ENCODE data around the gene TRIM24. TPM values are rescaled to one million over a fixed set of nuclear protein-coding genes. Genes with fewer than 3 reads are reported as not detected.
"Not testable (repeated sequence)": the region's sequence is repeated elsewhere in the genome, so short reads cannot be mapped to it uniquely, and the experiment has no call there.

TRIM24 gene
- total RNA-seq, 1 experiment from 2014 or later: 28.4 TPM

DNA sequence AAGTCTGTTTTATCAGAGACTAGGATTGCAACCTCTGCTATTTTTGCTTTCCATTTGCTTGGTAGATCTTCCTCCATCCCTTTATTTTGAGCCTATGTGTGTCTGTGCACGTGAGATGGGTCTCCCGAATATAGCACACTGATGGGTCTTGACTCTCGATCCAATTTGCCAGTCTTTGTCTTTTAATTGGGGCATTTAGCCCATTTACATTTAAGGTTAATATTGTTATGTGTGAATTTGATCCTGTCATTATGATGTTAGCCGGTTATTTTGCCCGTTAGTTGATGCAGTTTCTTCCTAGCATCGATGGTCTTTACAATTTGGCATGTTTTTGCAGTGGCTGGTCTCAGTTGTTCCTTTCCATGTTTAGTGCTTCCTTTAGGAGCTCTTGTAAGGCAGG lies 29.1 kb downstream of the TRIM24 start:
- H3K27ac ChIP-seq (ENCODE audit: low read length); H3K4me1 ChIP-seq (ENCODE audit: control insufficient read depth, insufficient read depth, low read length); POLR2A ChIA-PET; DNase-seq (ENCODE audit: low read depth, low spot score); H3K4me3 ChIP-seq (ENCODE audit: low read depth in 2 of 2, low read length in 2 of 2); in situ Hi-C loops (cut with HindIII; ENCODE audit: low pct_unique_long_range_greater_than_20kb, low sequenced_read_pairs); CTCF ChIA-PET; H3K36me3 ChIP-seq (ENCODE audit: control insufficient read depth, insufficient read depth, low read length); BruUV-seq (replicated peaks); H3K9me3 ChIP-seq (ENCODE audit: control insufficient read depth, insufficient read depth, low read depth, low read length); intact Hi-C loops (cut with micrococcal nuclease; ENCODE audit: unreplicated experiment); H3K27me3 ChIP-seq (ENCODE audit: control insufficient read depth, insufficient read depth, low read length); ATAC-seq: not testable (repeated sequence)

DNA sequence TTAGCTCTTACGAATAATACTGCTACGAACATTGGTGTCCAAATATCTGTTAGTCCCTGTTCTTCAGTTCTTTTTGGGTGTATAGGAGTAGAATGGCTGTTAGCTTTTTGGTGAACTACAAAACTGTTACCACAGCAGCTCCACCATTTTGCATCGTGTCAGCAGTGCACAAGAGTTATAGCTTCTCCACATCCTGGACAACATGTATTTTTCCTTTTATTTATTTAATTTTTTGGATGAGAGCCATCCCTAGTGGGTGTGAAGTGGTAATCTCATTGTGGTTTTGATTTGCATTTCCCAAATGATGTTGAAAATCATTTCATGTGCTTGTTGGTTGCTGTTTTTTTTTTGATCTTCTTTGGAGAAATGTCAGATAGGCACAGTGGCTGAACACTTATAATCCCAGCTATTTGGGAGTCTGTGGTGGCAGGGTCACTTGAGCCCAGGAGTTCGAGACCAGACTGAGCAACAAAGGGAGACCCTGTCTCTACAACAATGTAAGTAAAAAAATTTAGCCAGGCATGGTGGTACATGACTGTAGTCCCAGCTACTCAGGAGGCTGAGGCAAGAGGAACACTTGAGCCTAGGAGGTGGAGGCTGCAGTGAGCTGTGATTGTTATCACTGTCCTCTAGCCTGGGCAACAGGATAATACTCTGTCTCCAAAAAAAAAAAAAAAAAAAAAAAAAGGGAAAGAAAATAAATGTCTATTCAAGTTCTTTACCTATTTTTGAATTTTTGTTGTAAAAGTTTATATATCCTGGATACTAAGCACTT lies 31.7 kb downstream of the TRIM24 start:
- Histone ChIP-seq H3K9me3 (ENCODE audit: control insufficient read depth, insufficient read depth, low read depth, low read length) (no peaks in the 10 kb centered on the region), H3K27me3 (ENCODE audit: control insufficient read depth, insufficient read depth, low read length) (no peaks in the 10 kb centered on the region), H3K4me3 (ENCODE audit: low read depth in 2 of 2, low read length in 2 of 2) (no peak overlapping the region), H3K4me1 (ENCODE audit: control insufficient read depth, insufficient read depth, low read length) (no peaks in the 10 kb centered on the region), H3K36me3 (ENCODE audit: control insufficient read depth, insufficient read depth, low read length) (no peaks in the 10 kb centered on the region), H3K27ac (ENCODE audit: low read length) (no peak overlapping the region)
- DNase-seq (ENCODE audit: low read depth, low spot score) (no peak), ATAC-seq (no peak)
- no TSS peak for BruUV-seq (replicated peaks)
- in situ Hi-C loops (cut with HindIII; ENCODE audit: low pct_unique_long_range_greater_than_20kb, low sequenced_read_pairs) (no loop called here), intact Hi-C loops (cut with micrococcal nuclease; ENCODE audit: unreplicated experiment) (no loop called here)
- CTCF ChIA-PET: no interaction called here
- POLR2A ChIA-PET: no interaction called here
- no peak for TF ChIP-seq TCF7L2 (IDR thresholded peaks at IDR 0.05; ENCODE audit: low read depth, low read length)

DNA sequence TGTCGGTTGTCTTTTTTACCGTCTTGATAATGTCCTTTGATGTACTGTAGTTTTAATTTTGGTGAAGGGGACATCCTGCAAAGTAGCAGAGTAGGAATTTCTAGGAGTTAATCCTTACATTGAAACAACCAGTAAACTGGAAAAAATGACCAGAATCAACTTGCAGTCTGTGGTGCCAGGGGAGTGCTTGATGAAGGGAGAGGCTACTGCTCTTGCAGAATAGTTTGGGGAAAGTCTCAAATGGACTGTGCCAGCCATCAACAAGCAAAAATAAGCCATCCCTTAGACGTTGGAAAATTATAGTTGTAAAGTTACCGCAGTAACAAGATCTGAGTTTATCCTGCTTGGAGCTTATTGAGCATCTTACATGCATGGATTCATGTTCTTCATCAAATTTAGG lies 32.4 kb downstream of the TRIM24 start:
- Histone ChIP-seq H3K4me3 (ENCODE audit: low read depth in 2 of 2, low read length in 2 of 2) (no peak overlapping the region), H3K4me1 (ENCODE audit: control insufficient read depth, insufficient read depth, low read length) (no peaks in the 10 kb centered on the region), H3K36me3 (ENCODE audit: control insufficient read depth, insufficient read depth, low read length) (no peaks in the 10 kb centered on the region), H3K27me3 (ENCODE audit: control insufficient read depth, insufficient read depth, low read length) (no peaks in the 10 kb centered on the region), H3K27ac (ENCODE audit: low read length) (no peak overlapping the region), H3K9me3 (ENCODE audit: control insufficient read depth, insufficient read depth, low read depth, low read length) (no peaks in the 10 kb centered on the region)
- intact Hi-C loops (cut with micrococcal nuclease; ENCODE audit: unreplicated experiment): no loop called here
- in situ Hi-C loops (cut with HindIII; ENCODE audit: low pct_unique_long_range_greater_than_20kb, low sequenced_read_pairs): no loop called here
- BruUV-seq (replicated peaks): no TSS peak
- ATAC-seq (no peak), DNase-seq (ENCODE audit: low read depth, low spot score) (no peak)
- TF ChIP-seq, protein P1, sequence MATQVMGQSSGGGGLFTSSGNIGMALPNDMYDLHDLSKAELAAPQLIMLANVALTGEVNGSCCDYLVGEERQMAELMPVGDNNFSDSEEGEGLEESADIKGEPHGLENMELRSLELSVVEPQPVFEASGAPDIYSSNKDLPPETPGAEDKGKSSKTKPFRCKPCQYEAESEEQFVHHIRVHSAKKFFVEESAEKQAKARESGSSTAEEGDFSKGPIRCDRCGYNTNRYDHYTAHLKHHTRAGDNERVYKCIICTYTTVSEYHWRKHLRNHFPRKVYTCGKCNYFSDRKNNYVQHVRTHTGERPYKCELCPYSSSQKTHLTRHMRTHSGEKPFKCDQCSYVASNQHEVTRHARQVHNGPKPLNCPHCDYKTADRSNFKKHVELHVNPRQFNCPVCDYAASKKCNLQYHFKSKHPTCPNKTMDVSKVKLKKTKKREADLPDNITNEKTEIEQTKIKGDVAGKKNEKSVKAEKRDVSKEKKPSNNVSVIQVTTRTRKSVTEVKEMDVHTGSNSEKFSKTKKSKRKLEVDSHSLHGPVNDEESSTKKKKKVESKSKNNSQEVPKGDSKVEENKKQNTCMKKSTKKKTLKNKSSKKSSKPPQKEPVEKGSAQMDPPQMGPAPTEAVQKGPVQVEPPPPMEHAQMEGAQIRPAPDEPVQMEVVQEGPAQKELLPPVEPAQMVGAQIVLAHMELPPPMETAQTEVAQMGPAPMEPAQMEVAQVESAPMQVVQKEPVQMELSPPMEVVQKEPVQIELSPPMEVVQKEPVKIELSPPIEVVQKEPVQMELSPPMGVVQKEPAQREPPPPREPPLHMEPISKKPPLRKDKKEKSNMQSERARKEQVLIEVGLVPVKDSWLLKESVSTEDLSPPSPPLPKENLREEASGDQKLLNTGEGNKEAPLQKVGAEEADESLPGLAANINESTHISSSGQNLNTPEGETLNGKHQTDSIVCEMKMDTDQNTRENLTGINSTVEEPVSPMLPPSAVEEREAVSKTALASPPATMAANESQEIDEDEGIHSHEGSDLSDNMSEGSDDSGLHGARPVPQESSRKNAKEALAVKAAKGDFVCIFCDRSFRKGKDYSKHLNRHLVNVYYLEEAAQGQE (IDR thresholded peaks at IDR 0.05; ENCODE audit: insufficient read depth in 1 of 2, low read depth in 2 of 2, low read length in 1 of 2): no peak
- no peak for TF ChIP-seq TCF7L2 (IDR thresholded peaks at IDR 0.05; ENCODE audit: low read depth, low read length)
- no peak for TF ChIP-seq POLR2AphosphoS5 (IDR thresholded peaks at IDR 0.05; ENCODE audit: low read depth, low read length)
- TF ChIP-seq, protein P2, sequence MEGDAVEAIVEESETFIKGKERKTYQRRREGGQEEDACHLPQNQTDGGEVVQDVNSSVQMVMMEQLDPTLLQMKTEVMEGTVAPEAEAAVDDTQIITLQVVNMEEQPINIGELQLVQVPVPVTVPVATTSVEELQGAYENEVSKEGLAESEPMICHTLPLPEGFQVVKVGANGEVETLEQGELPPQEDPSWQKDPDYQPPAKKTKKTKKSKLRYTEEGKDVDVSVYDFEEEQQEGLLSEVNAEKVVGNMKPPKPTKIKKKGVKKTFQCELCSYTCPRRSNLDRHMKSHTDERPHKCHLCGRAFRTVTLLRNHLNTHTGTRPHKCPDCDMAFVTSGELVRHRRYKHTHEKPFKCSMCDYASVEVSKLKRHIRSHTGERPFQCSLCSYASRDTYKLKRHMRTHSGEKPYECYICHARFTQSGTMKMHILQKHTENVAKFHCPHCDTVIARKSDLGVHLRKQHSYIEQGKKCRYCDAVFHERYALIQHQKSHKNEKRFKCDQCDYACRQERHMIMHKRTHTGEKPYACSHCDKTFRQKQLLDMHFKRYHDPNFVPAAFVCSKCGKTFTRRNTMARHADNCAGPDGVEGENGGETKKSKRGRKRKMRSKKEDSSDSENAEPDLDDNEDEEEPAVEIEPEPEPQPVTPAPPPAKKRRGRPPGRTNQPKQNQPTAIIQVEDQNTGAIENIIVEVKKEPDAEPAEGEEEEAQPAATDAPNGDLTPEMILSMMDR (IDR thresholded peaks at IDR 0.05): no peak
- ChIA-PET POLR2A (no interaction called here), CTCF (no interaction called here)

Measured in Panc1 (cell line).